RPMI7951 (cell line): Measurements from ENCODE around the gene WIPF3. TPM values are rescaled to one million over a fixed set of nuclear protein-coding genes. Genes with fewer than 3 reads are reported as not detected.

ENCODE experiments used
- DNase-seq: peaks from one replicate; pipeline ENCODE4 v3.0.0-alpha.2; 2012; ENCODE audit warnings: low read depth
- total RNA-seq: library from RNA; depleted of rRNA; stranded (reverse); fragments of >200 nt; shearing (Covaris generic); gene quantifications from 2 replicates; pipeline ENCODE4 v1.2.3, GENCODE V29; 2014; rRNA removed

Gene WIPF3, protein sequence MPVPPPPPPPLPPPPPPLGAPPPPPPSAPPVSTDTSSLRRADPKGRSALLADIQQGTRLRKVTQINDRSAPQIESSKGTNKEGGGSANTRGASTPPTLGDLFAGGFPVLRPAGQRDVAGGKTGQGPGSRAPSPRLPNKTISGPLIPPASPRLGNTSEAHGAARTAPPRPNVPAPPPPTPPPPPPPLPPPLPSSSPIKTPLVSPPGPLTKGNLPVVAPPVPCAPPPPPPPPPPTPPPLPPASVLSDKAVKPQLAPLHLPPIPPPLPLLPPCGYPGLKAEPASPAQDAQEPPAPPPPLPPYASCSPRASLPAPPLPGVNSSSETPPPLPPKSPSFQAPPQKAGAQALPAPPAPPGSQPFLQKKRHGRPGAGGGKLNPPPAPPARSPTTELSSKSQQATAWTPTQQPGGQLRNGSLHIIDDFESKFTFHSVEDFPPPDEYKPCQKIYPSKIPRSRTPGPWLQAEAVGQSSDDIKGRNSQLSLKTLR
- total RNA-seq, result not detected in 2 replicates

DNA sequence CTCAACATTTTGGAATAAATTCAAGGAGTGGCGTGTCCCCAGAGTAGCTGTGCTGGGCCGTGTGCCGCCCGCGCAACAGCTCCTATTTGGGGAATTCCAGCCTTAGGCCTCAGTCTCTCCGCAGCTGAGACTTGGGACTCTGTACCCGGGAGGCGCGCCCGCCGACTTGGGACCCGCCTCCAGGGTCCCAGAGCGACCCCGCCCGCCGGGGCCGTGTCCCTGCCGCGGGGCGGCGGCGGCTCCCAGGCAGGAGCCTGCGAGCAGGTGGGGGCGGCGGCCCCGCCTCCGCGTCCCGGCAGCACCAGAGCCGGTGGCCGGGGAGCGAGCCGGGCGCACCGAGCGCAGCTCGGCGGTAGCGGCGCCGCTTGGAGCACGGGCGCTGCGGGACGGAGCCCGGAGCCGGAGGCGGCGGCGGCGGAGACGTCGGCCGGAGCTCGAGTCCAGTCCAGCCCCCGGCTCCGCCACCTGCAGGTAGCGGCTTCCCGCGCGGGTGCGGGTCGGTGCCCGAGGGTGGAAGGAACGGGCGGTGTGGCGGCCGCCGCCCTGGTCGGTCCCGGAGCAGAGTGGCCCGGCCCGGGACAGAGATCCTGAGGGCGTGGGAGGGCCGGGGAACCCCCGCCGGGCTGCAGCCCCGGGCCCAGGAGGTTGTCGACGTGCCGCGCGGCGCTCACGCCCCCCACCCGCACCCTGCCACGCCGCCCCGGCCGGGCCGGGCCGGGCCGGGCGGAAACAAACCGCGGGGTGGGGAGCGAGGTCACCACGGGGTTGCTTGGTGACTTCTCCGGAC, at the start of gene WIPF3:
WIPF3 (plus strand) TSS at position 301 of the 787 bp plus-strand sequence. CDS start 28,217 bp downstream, outside the sequence.
- DNase-seq, result no peak

DNA sequence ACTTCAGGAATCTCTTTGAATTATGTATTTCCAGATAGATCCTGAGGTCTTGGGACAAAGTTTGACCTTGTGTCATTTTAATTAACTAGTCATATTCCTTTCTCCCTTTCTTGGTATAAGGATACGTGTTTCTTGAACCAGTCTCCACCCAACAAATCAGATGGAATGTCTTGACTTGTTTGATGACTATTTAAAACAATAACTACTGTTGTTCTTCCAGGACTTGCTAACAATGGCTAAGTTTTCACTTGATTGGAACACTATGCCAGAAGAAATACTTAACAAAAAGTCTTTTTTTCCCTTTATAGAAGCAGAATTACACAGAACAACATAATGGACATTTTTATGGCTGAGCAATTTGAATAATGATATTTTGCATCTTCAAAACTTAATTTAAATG, 43.0 kb upstream of the WIPF3 start:
- DNase-seq, result no peak

DNA sequence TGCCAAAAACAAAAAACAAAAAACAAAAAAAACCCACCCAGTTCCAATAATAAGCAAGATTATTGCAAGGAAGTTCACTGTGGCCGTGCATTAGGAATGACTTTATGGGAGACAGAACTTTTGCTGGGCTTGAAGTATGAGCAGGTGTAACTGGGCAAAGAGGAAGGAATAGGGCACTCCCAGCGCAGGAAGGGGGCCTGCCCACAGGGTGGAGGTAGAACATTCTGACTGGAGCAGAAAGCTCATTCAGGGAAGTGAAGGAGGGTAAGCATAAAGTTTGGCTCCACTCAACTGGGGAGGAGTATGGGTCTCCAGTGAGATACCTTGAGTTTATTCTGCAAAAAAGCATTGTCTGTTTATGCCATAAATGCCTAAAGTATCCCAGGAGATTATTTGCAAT, 42.1 kb upstream of the WIPF3 start:
- no peak for DNase-seq

DNA sequence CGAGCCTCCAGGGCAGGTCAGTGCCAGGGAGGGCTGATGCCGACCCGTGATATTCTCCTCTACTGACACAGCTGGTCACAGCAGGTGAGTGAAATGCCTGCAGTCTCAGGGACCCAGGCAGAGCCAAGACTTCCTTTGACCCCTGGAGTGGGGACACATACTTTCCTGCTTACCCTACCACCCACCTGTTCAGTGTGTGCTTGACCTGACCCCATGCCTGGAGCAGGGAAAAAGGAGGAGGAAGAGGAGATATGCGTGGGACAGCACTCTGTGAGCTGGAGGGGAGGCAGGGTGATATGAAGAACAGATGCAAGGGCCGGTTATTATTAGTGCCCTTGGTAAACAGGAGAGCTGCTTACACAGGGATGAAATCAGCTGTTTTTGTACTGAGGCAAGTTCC, 40.8 kb upstream of the WIPF3 start:
- no peak for DNase-seq

DNA sequence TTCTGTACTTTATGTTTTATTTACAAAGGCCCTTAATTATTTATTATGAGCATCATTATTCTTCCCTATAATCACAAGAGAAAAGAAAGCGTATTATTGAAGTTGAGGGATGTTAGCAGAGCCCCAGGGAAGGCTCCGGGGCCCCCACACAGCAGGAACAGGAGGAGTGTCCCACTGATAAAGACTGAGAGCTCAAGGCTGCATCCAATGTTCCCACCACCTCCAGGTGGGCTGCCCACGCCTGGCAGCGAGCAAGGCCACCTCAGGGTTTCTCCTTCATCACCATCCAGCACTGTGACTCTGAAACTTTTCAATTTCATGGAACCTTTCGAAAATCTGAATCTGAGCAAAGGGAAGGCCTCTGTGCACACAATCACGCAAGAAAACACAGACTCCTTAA, 35.9 kb upstream of the WIPF3 start:
- DNase-seq, result no peak

DNA sequence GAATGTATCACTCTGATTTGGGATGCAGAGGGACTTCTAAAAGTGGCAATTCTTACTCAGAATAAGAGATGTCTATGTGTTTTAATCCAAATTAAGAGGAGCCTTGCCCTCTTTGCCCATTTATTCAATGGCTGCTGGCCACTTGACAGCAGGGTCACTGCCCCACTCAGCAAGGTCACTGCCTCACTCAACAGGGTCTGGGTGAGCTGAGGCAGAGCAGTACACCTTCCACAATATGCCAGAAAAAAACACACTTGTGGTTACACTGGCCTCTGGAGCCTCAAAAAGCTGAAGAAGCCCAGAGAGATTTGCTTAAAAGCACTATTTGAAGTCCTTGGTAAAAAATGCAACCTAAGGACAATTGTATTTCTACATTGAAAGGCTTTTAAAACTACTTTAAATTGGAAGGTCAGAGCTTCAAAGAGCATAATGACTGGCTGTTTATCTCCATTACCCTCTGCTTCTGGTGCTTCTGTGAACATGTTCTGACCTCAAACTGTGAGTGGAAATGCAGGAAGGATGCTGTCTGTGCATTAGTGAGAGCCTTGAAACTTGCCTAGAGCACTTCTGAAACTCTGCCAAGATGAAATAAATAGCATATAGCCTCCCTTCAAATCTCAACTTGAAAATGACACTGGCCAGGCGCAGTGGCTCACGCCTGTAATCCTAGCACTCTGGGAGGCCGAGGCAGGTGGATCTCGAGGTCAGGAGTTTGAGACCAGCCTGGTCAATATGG, 35.1 kb upstream of the WIPF3 start:
- peak; percentile 27 for DNase-seq

DNA sequence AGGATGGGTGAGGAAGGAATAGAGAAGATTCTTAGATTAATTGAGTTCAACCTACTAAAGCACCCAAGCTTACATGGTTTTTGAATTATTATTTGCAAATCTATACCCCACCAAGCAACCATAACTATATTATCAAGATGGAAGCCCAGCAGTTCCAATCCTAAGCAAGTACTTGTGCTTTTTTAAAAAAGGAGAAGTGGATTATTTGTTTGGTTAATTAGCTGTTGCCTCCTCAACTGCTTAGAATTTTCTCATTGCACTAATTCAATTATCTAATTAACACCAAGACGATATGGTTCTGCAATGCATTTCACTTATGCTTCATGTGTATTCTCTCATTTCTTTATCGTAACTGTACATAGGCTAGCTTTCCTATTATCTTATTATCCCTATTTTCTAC, 27.3 kb upstream of the WIPF3 start:
- DNase-seq, result no peak

DNA sequence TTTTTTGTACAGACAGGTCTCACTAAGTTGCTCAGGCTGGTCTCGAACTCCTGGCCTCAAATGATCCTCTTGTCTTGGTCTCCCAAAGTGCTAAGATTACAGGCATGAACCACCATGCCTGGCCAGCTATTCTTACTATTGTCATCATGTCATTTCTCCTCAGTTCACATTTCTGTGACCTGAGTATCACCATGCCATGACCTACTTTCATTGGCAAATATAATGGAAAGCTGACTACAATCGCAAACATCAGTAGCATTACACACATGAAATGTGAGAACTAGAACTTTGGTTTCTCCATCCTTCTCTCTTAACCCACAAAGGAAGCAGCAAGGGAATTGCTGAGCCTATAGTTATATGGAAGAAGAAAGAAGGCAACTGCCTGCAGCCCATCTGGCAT, 26.0 kb upstream of the WIPF3 start:
- no peak for DNase-seq

DNA sequence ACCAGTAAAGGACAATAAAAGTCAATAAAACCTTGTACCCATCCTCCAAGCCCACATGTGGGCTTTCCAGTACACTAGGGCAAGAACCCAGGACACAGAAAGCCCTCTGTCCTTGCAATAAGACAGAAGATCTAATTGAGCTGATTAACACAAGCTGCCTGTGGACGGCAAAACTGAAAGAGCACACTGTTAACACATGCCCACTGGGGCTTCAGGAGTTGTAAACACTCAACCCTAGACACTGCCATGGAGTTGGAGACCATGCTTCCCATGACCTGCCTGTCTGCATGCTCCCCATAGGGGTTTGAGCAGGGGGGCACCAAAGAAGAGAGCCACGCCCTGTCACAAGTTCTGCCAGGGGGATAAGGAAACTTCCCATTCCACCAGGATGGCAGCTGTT, 22.6 kb upstream of the WIPF3 start:
- DNase-seq, result no peak

DNA sequence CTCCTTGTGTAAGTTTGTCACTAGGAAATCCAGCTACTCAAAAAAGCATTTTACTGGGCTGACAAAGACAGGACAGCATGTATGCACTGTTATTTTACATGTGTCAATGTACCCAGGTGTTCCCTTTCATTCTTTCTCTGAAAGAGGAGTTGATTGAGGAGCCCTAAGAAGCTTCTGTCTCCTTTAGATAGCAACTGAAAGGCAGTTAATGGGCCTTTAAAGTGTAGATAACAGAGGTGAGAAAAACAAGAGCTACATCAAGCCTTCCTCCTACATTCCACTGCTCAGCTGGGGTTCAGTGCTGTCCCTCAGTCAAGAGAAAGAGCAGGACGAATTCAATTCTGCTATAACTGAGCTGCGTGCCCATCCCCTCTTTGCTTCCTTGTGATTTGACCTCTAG, 12.8 kb upstream of the WIPF3 start:
- DNase-seq, result no peak

DNA sequence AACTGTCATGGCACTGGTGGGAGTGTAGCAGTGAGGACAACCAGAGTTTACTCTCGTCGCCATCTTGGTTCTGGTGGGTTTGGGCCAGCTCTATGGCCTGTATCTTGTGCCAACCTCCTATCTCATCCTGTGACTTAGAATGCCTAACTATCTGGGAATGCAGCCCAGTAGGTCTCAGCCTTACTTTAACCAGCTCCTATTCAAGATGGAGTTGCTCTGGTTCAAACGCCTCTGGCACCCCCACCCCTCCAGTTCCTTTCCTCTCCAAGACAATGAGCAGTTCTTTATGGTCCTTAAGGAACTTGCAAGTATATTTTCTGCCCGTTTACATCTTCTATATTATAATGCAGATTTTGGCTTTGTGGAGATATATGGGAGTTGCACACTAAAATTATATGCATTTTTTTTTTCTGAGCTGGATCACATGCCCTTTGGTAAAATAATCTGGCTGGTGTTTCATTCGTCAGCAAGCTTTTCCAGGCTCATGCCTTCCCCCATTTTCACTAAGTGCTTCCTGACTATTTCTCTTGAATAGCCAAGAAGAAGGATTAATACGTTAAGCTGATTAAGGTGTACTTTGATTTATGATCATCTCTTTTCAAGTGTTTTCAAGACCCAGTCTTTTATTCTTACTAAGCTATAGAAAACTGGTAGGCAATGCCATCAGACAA, 11.2 kb upstream of the WIPF3 start:
- no peak for DNase-seq

DNA sequence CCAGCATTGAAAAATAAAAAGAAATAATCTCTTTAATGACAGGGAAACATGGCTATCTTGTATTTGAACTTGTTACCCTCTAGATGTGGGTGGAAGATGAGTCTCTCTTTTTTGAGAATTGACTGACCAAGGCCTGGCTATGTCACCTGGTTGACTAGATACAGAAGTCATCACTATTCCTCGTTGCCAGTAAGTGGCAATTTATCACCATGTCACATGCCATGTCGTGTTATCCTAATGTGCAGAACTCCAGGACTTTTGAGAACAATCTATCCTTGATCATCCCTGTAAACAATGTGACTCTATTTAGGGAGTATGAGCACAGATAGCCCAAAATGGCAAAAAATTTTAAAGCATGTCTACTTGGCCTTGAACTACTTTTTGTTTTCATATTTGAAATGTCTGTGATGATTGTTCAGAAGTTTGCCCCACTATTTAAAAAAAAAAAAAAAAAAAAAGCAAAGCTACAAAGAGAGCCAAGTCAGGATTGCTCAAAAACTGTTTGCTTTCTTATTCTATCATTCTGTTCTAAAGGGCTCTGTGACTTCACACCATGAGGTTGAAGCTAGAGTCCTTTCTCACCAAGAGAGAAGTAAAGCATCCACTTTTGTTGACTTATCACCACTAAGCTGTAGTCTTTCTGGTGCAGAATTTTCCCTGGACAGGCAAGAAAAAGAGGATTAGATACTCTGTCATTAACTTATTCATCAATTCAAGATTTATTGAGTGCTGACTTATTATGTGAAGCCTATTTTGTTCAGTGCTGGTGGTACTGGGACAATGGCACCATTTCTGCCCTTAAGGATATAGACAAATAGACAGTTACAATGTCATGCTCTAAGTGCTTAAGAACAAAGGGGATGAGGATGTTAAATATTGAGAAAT, 10.4 kb upstream of the WIPF3 start:
- DNase-seq, result no peak

DNA sequence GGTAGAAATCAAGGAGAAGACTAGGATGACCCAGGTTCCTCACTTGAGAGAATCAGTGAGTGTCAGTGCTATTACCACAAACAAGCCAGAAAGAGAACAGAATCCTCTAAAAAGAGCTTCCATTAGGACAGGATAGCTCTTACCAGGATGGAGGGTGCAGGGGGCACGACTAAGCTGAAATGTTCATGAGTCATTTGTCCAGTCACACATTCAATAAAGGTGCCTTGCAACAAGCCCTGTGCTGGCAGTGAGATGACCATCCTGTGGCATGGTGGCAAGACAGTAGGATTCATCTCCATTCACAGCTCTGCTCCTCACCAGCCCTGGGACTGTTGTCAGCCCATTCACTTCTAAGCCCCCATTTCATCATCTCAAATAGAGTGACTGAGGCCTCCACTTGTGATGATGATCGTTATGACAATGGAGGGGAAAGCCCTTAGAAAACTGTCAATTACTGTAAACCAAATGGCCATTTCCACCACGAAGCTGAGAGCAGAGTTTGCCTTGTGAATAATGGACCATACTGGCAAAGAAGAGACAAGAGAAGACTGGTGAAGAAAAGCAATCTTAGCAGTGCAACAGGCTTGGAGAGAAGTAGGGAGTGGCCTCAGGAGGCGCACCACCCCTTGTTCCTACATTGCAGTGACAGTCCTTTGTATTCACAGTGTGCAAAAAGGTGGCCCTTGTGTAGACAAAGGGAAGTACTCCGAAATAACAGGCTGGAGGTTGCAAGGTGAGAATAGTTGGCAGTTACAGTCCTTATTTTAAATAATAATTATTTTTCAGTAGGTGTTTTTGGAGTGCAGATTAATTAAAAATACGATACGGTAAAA, 9.0 kb upstream of the WIPF3 start:
- DNase-seq, result no peak

DNA sequence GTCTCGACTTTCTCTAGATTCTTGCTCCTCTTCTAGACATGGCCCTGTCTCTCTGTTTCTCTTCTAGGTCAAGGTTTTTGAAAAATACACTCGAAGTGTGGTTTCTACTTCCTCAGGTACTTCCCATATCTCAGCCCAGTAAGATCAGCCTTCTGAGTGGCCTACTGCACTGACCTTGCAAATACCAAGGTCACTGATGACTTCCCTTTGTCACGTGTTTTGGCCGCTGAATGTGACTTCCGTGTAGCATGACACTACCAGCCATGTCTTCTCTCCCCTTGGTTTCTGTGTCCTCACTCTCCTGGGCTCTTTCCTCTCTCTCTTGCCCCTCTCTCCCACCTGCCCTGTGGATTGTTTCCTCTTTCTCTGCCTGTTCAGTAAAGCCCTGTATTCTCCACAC, 7.9 kb upstream of the WIPF3 start:
- no peak for DNase-seq

DNA sequence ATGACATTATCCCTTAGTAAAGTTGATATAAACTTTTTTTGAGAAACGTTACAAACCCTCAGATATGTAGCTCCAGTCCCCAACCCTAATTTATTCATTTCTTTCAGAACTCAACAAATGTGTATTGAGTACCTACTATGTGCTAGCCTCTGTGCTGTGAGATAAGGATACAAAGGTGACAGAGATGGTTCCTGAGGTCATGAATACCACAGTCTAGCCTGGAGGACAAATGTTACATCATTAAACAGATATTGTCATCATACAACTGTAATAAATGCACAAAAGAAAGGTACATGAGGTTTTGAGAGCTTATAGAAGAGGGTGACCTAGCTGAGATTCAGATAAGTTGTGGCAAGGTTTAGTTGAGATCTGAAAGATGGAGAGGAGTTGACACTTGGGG, 4.4 kb upstream of the WIPF3 start:
- no peak for DNase-seq

DNA sequence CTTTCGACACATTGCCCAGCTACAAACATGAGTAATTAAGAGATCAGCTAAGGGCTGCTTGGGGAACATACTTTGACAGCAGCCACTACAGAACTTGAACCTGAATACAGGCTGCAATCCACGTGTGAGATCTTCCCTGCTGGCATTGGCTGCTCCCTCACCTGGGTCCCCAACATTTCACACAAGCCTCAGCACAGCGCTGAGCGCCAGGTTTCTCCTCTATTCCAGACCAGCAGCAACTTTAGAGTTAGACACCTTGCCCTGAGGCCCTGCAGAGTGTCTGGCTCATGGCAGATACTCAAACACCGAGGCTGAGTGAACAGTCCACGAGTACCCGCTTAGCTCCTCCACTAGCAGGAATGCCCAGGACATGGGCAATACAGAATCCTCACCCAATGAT, 1.3 kb upstream of the WIPF3 start:
- DNase-seq, result no peak

DNA sequence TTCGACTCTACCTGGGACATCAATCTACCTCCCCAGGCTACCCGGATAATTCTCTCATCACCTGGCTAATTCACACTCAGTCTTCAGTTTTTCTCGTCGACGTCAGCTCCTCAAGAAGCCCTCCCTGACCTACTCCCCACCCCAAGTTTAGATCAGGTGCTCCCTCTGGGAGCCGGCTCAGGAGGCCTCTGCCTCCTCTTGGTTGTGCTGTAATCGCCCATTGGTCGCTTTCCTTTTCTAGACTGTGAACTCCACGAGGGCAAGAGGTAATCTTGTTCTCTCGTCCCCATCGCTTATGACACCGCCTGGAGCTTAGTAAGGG, 461 bp upstream of the WIPF3 start:
- DNase-seq, result no peak

DNA sequence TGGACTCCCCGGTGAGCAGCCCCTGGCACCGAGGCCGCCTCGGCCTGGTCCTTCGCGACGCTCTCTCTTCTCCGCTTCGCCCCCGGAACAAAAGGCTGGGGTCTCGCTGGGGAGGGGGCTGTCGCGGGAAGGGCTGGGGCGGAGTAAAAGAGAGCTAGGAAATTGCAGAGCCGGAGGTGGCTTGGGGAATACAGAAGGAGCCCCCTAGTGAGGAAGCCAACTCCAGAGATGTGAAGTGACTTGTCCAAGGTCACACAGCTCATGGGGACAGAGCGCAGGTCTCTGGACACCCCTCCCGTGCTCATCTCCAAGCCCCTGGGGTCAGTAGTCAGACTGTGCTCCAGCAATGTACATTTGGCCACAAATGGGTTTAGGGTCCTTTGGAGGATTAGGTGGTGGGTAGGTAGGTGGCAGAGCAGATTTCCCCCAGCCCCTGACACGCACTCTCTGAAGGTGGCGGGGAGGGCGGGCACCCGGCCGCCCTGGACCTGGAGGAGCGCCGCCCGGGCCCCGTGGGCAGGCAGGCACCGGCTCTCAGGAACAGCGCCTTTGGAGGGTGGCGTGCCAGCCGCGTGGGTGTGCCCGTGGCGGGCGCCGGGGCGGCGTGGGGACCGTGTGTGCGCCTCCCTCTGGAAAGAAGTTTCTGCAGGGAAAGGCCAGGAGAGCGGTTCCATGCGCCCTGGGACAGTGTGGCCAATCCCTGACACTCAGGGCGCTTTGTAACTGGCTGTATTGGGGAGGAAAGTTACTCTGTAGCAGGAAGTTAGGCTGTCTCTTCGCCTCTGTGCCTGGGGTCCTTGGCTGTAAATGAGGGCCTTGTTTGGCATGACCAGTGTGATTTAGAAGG, 910 bp downstream of the WIPF3 start:
- peak; percentile 15 for DNase-seq
